Neural progenitor cell (in vitro differentiated cells): ENCODE data around the gene GPBP1. TPM values are rescaled to one million over a fixed set of nuclear protein-coding genes. Genes with fewer than 3 reads are reported as not detected.

Experiments used
- DNase-seq: peaks from one replicate; pipeline ENCODE4 v3.0.0-alpha.2; 2016; ENCODE audit warnings: low spot score
- H2AFZ ChIP-seq: fragments of 200-600 bp; sonication (generic); replicated peaks from 2 replicates; pipeline ENCODE4 v1.6.1; 2016; ENCODE audit warnings: antibody characterized with exemption
- H3F3A ChIP-seq: fragments of 200-600 bp; sonication (generic); 2 replicates; pipeline ENCODE4 v1.6.1; 2016; ENCODE audit warnings: antibody characterized with exemption, low read depth
- H3K27ac ChIP-seq: fragments of 200-600 bp; sonication (generic); 2 replicates; pipeline ENCODE4 v1.5.1; 2016; ENCODE audit warnings: mild to moderate bottlenecking
- H3K27me3 ChIP-seq: fragments of 200-600 bp; sonication (generic); 2 replicates; pipeline ENCODE4 v1.6.1; 2016; ENCODE audit warnings: mild to moderate bottlenecking, moderate library complexity
- H3K36me3 ChIP-seq: fragments of 200-600 bp; sonication (generic); 2 replicates; pipeline ENCODE4 v1.5.1; 2016
- H3K4me1 ChIP-seq: fragments of 200-600 bp; sonication (generic); 2 replicates; pipeline ENCODE4 v1.6.1; 2016; ENCODE audit warnings: mixed run types
- H3K4me2 ChIP-seq: fragments of 200-600 bp; sonication (generic); 2 replicates; pipeline ENCODE4 v1.6.1; 2016
- H3K4me3 ChIP-seq: fragments of 200-600 bp; sonication (generic); 2 replicates; pipeline ENCODE4 v1.5.1; 2016
- H3K79me2 ChIP-seq: fragments of 200-600 bp; sonication (generic); 2 replicates; pipeline ENCODE4 v1.6.1; 2016; ENCODE audit warnings: low read depth
- H3K9ac ChIP-seq: fragments of 200-600 bp; sonication (generic); 2 replicates; pipeline ENCODE4 v1.6.1; 2016
- H3K9me3 ChIP-seq: fragments of 200-600 bp; sonication (generic); 2 replicates; pipeline ENCODE4 v1.5.1; 2016; ENCODE audit warnings: low read depth
- H4K20me1 ChIP-seq: fragments of 200-600 bp; sonication (generic); 2 replicates; pipeline ENCODE4 v1.6.1; 2016; ENCODE audit warnings: low read depth
- H3K27ac Mint-ChIP-seq: 3 replicates; pipeline ENCODE4 v1.8.0; 2021; ENCODE audit warnings: mixed read lengths
- H3K27me3 Mint-ChIP-seq: 2 replicates; pipeline ENCODE4 v1.8.0; 2022; ENCODE audit warnings: low read depth, mild to moderate bottlenecking, inconsistent platforms, moderate library complexity, mixed read lengths; ENCODE audit not compliant: insufficient read depth
- H3K36me3 Mint-ChIP-seq: 3 replicates; pipeline ENCODE4 v1.8.0; 2021; ENCODE audit warnings: mixed read lengths
- H3K4me1 Mint-ChIP-seq: 3 replicates; pipeline ENCODE4 v1.8.0; 2021; ENCODE audit warnings: mixed read lengths
- H3K4me3 Mint-ChIP-seq: 3 replicates; pipeline ENCODE4 v1.8.0; 2021; ENCODE audit warnings: mild to moderate bottlenecking, moderate library complexity, mixed read lengths
- H3K9me3 Mint-ChIP-seq: 3 replicates; pipeline ENCODE4 v1.8.0; 2020; ENCODE audit warnings: mixed read lengths
- CTCF ChIP-seq: fragments of 200-600 bp; sonication (generic); IDR thresholded peaks from 2 replicates; pipeline ENCODE4 v1.5.1; 2017; ENCODE audit warnings: antibody characterized with exemption, mild to moderate bottlenecking
- EZH2 ChIP-seq: fragments of 200-600 bp; sonication (generic); IDR thresholded peaks from 2 replicates; pipeline ENCODE4 v1.6.1; 2017; ENCODE audit warnings: antibody characterized with exemption, mild to moderate bottlenecking, moderate library complexity
- EZH2phosphoT487 ChIP-seq: fragments of 200-600 bp; sonication (generic); IDR thresholded peaks from 2 replicates; pipeline ENCODE4 v1.6.1; 2017; ENCODE audit warnings: antibody characterized with exemption
- total RNA-seq: library from RNA; depleted of rRNA; stranded (reverse); fragments of >200 nt; gene quantifications from 2 replicates; pipeline ENCODE4 v1.2.3, GENCODE V29; 2015; ENCODE audit warnings: low replicate concordance

Gene GPBP1
- total RNA-seq, 1 donor from 2014 or later: 321 TPM

GRCh38 chr5:57259704-57260103, 85.8 kb downstream of the GPBP1 start:
- peaks cover 37% of the 10 kb centered on the region for H3K36me3 Mint-ChIP-seq
- no peaks in the 10 kb centered on the region for H3K27me3 Mint-ChIP-seq
- H2AFZ ChIP-seq: no peak overlapping the region
- no peak overlapping the region for H3K4me3 Mint-ChIP-seq
- no peak overlapping the region for H3K4me2 ChIP-seq
- no peaks in the 10 kb centered on the region for H3K9me3 Mint-ChIP-seq
- H3K4me1 ChIP-seq: no peaks in the 10 kb centered on the region
- no peak overlapping the region for H3K9ac ChIP-seq
- TF ChIP-seq EZH2: no peak
- no peak for TF ChIP-seq CTCF
- no peak for TF ChIP-seq EZH2phosphoT487
- H3K27me3 ChIP-seq: no peaks in the 10 kb centered on the region
- peaks cover 55% of the 10 kb centered on the region for H3K36me3 ChIP-seq
- H4K20me1 ChIP-seq: peaks cover 23% of the 10 kb centered on the region
- peaks cover 6% of the 10 kb centered on the region for H3F3A ChIP-seq
- H3K27ac Mint-ChIP-seq: peak overlapping the region; percentile 3
- H3K79me2 ChIP-seq: peaks cover 32% of the 10 kb centered on the region
- no peaks in the 10 kb centered on the region for H3K9me3 ChIP-seq
- H3K4me1 Mint-ChIP-seq: no peaks in the 10 kb centered on the region
- no peak for DNase-seq
- H3K27ac ChIP-seq: no peak overlapping the region
- no peak overlapping the region for H3K4me3 ChIP-seq

- peaks cover 22% of the 10 kb centered on the region for H4K20me1 ChIP-seq
- H3K9me3 ChIP-seq: no peaks in the 10 kb centered on the region
- Mint-ChIP-seq H3K27ac (no peak overlapping the region), H3K9me3 (no peaks in the 10 kb centered on the region), H3K4me1 (no peaks in the 10 kb centered on the region), H3K27me3 (no peaks in the 10 kb centered on the region), H3K4me3 (no peak overlapping the region), H3K36me3 (peaks cover 30% of the 10 kb centered on the region)
- H3K79me2 ChIP-seq: peaks cover 21% of the 10 kb centered on the region
- no peak overlapping the region for H2AFZ ChIP-seq
- H3K36me3 ChIP-seq: peaks cover 36% of the 10 kb centered on the region
- no peak overlapping the region for H3K4me2 ChIP-seq
- no peaks in the 10 kb centered on the region for H3K4me1 ChIP-seq
- no peaks in the 10 kb centered on the region for H3K27me3 ChIP-seq
- no peak overlapping the region for H3K27ac ChIP-seq
- H3F3A ChIP-seq: peaks cover 7% of the 10 kb centered on the region
- no peak for TF ChIP-seq EZH2
- no peak for TF ChIP-seq CTCF
- TF ChIP-seq EZH2phosphoT487: no peak
- no peak overlapping the region for H3K9ac ChIP-seq
- H3K4me3 ChIP-seq: no peak overlapping the region
- DNase-seq: no peak
Observed at GRCh38 chr5:57262541-57262940, 88.7 kb downstream of the GPBP1 start.

GRCh38 chr5:57267805-57268204, 93.9 kb downstream of the GPBP1 start:
- no peak for TF ChIP-seq CTCF
- no peak for TF ChIP-seq EZH2
- no peak for TF ChIP-seq EZH2phosphoT487
- no peak overlapping the region for H3K27ac Mint-ChIP-seq

More at GRCh38 chr5:57267805-57268204, 93.9 kb downstream of the GPBP1 start:
- Mint-ChIP-seq H3K36me3 (peaks cover 10% of the 10 kb centered on the region), H3K4me1 (no peaks in the 10 kb centered on the region), H3K4me3 (no peak overlapping the region), H3K27me3 (no peaks in the 10 kb centered on the region), H3K9me3 (no peaks in the 10 kb centered on the region)
- no peak for DNase-seq
- H3K4me3 ChIP-seq: no peak overlapping the region
- H2AFZ ChIP-seq: no peak overlapping the region
- no peak overlapping the region for H3K9ac ChIP-seq
- no peaks in the 10 kb centered on the region for H3K27me3 ChIP-seq
- H3K4me2 ChIP-seq: no peak overlapping the region
- peaks cover 5% of the 10 kb centered on the region for H3K36me3 ChIP-seq
- no peak overlapping the region for H3K27ac ChIP-seq
- peaks cover 4% of the 10 kb centered on the region for H3F3A ChIP-seq
- H3K79me2 ChIP-seq: no peaks in the 10 kb centered on the region
- H3K9me3 ChIP-seq: no peaks in the 10 kb centered on the region
- H3K4me1 ChIP-seq: peaks cover 2% of the 10 kb centered on the region
- no peaks in the 10 kb centered on the region for H4K20me1 ChIP-seq
